Fibroblast of lung (primary cell): ENCODE data around the gene PROM2.

ENCODE experiments used
- EZH2 ChIP-seq: IDR thresholded peaks from 2 replicates; pipeline ENCODE4 v1.5.1; 2012; ENCODE audit warnings: low read length, control low read depth, mild to moderate bottlenecking; ENCODE audit errors: missing control alignments
- TF ChIP-seq, protein P1 (sequence below), 2 donors: IDR thresholded peaks in 1 of 2; conservative IDR thresholded peaks in 1 of 2; 1 replicate in 1 of 2; 2 replicates in 1 of 2; pipeline ENCODE4 v1.5.1; 2011 to 2012; ENCODE audit warnings: low read length in 2 of 2, control low read depth in 1 of 2, inconsistent platforms in 1 of 2, low read depth in 1 of 2, mild to moderate bottlenecking in 1 of 2

DNA sequence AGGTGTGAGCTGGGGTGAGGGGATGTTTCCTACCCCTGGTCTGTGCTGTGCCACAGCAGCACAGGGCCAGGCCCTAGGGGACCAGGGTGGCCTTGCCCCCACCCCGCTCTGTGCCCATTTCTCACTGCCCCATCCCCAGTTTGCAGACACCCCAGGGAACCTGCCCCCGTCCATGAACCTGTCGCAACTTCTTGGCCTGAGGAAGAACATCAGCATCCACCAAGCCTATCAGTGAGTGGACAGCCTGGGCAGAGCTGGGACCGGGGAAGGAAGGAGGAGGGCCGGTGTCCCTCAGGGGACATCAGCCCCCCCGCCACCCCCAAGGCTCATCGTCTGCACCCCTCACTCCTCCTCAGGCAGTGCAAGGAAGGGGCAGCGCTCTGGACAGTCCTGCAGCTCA, 7.5 kb downstream of the PROM2 start:
- TF ChIP-seq, protein P1, sequence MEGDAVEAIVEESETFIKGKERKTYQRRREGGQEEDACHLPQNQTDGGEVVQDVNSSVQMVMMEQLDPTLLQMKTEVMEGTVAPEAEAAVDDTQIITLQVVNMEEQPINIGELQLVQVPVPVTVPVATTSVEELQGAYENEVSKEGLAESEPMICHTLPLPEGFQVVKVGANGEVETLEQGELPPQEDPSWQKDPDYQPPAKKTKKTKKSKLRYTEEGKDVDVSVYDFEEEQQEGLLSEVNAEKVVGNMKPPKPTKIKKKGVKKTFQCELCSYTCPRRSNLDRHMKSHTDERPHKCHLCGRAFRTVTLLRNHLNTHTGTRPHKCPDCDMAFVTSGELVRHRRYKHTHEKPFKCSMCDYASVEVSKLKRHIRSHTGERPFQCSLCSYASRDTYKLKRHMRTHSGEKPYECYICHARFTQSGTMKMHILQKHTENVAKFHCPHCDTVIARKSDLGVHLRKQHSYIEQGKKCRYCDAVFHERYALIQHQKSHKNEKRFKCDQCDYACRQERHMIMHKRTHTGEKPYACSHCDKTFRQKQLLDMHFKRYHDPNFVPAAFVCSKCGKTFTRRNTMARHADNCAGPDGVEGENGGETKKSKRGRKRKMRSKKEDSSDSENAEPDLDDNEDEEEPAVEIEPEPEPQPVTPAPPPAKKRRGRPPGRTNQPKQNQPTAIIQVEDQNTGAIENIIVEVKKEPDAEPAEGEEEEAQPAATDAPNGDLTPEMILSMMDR (conservative IDR thresholded peaks at IDR 0.05 in 1 of 2, IDR thresholded peaks at IDR 0.05 in 1 of 2; ENCODE audit: low read depth in 1 of 2, low read length in 2 of 2), result no peak
- no peak for TF ChIP-seq EZH2
